DMS53 treated with DMSO at 0.1 percent for 48 hours (cell line): ENCODE measurements around the gene KRT14.
"Not testable (repeated sequence)": the region's sequence is repeated elsewhere in the genome, so short reads cannot be mapped to it uniquely, and the experiment has no call there.

Experiments
- DNase-seq: peaks from one replicate; lab custom pipeline; 2025; ENCODE audit not compliant: unreplicated experiment; lab: John Stamatoyannopoulos, UW

KRT14 gene

GRCh38 chr17:41580244-41580575 lies 6.5 kb downstream of the KRT14 start:
- no peak for DNase-seq

- peak; percentile 79 for DNase-seq
Observed at GRCh38 chr17:41579484-41580243, 7.0 kb downstream of the KRT14 start.

- DNase-seq = no peak
Observed at GRCh38 chr17:41578971-41579370, 7.7 kb downstream of the KRT14 start.

- DNase-seq = no peak
Observed at GRCh38 chr17:41578538-41578937, 8.2 kb downstream of the KRT14 start.

GRCh38 chr17:41576740-41577139 lies 10.0 kb downstream of the KRT14 start:
- DNase-seq = not testable (repeated sequence)

- DNase-seq = no peak
Observed at GRCh38 chr17:41575336-41575735, 11.4 kb downstream of the KRT14 start.

GRCh38 chr17:41571561-41572434 lies 14.9 kb downstream of the KRT14 start, which contains the start of gene KRT9:
Gene KRT9, minus strand, starts transcription at chr17:41572059. Its CDS starts 67 bp downstream, at chr17:41571992.
- DNase-seq = no peak

GRCh38 chr17:41567317-41567716 lies 19.4 kb downstream of the KRT14 start:
- no peak for DNase-seq

- no peak for DNase-seq
Observed at GRCh38 chr17:41565338-41565737, 21.4 kb downstream of the KRT14 start.

GRCh38 chr17:41563607-41564170 lies 23.0 kb downstream of the KRT14 start:
- DNase-seq = no peak

GRCh38 chr17:41561554-41561953 lies 25.1 kb downstream of the KRT14 start:
- DNase-seq = no peak

- DNase-seq = no peak
Observed at GRCh38 chr17:41559548-41559947, 27.1 kb downstream of the KRT14 start.

- no peak for DNase-seq
Observed at GRCh38 chr17:41556931-41557330, 29.8 kb downstream of the KRT14 start.

- DNase-seq = no peak
Observed at GRCh38 chr17:41556306-41556705, 30.4 kb downstream of the KRT14 start.

- DNase-seq = no peak
Observed at GRCh38 chr17:41555105-41555887, 31.4 kb downstream of the KRT14 start.

- no peak for DNase-seq
Observed at GRCh38 chr17:41553987-41554680, 32.6 kb downstream of the KRT14 start.

GRCh38 chr17:41553176-41553575 lies 33.5 kb downstream of the KRT14 start:
- DNase-seq = no peak

GRCh38 chr17:41552455-41552854 lies 34.2 kb downstream of the KRT14 start:
- DNase-seq = no peak

GRCh38 chr17:41551365-41551764 lies 35.3 kb downstream of the KRT14 start:
- DNase-seq = no peak

GRCh38 chr17:41549596-41550039 lies 37.1 kb downstream of the KRT14 start:
- no peak for DNase-seq
